GM19025 (cell line): ENCODE measurements around the gene MGAT4B.

Experiments used
- ATAC-seq: cut with Tn5 transposase; IDR thresholded peaks from one replicate; pipeline ENCODE4 v1.9.1; 2021; ENCODE audit warnings: mild to moderate bottlenecking, low read depth, moderate library complexity; ENCODE audit not compliant: unreplicated experiment

Gene MGAT4B

DNA sequence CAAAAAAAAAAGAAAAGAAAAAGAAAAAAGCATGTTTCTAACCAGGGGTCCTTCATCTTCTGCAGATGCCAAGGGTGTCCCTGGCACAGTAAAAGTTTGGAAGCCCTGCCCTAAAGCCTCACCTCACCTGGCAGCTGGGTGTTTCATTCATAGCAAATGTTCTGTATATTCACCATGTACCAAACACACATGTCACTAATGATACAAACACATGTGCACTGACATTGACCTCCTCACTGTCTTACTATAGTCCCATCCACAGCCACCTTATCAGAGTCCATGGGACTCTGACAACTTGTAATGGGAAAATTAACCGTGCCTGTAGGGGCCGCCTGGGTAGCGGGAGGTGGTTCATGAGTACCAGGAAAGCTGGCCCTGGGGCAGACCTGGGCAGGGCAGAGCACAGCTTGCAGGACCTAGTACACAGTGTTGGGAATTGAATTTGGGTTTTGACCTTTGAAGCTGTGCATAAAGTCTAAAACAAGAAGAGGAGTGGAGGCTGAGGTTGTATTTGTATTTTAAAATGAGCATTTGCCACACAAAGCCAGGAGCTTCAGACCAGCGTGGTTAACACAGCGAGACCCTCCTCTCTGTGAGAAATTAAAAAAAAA lies 6.4 kb upstream of the MGAT4B start:
- no peak for ATAC-seq

DNA sequence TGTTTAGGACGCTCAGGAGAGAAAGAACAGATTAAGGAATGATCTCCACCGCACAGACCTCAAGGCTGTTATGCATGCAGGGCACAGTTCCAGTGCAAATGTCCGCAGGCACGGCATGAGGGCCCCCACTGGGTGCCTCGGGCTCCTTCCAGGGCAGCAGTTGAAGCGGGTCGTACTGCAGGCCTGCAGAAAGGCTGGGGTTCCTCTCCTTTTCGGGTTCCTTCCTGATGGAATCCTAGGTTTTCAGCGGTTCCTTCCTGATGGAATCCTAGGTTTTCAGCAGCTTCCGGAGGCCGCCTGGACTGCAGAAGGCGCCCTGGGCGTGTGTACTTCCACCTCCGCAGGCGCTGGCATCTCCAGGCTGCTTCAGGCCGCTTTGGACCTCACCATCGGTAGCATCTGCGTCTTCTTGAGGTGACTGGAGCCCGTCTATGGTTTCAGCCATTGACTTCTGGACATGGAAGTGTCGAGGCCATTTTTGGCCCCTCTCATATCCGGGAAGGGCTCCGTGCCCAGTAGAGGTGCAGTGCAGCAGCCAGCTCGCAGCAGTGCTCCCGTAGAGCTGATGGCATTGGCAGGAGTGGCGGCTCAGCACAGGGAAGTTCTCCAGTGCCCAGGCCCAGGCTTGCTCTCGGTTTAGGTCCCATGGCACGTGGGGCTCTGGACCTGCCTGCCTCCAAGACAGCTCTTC lies 5.6 kb upstream of the MGAT4B start:
- ATAC-seq: no peak

DNA sequence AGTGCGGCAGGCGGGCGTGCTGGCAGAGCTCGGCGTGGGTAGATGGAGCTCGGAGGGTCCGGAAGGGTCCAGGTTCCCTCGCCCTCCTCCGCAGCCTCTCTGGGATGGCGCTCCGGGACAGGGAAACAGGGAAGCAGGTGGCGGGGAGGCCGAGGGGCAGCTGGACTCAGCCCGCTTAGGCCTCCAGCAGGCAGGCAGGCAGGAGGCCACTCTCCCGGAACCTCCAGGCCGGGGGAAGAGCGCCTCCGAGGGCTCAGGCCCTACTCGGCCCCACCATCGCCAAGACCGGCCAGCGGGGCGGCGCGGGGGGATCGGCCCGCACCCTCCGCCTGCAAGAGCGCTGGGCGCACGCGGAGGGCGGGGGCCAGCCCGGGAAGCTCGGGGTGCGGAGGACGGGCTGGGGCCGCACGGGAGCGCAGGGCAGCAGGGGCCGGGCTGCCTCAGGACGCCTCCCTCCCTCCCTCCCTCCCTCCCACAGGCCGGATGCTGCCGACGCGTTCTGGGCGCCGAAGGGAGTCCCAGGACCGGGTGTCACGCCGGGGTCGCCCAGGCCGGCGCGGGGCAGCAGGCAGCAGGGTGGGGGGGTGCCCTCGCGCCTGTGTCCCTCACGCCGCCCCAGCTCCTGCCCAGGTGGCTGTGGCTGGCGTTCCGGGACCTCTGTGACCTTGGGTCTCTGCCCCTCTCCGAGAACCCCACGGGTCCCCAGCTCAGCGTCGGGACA lies 977 bp downstream of the MGAT4B start:
- peak; percentile 17 for ATAC-seq

DNA sequence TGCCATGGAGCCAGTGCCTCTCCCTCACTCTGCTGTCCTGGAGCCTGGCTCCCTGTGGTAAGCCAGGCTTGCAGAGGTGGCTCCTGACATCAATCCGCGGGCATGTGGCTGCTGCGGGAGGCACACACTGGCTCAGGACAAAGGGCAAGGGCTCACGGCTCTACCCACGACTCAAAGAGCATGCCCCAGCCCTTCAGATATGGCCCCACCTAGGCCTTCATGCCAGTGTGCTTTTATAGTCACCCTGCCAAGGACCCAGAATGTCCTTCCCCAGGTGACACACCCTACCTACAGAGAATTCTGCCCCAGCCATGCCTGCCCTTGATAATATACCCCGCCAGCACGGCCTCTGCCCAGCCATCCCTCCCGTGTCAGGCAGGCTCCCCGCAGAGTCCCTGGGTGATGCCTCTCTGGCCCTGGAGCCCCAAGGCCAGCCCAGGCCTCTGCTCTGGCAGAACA lies 1.6 kb downstream of the MGAT4B start:
- ATAC-seq: no peak

DNA sequence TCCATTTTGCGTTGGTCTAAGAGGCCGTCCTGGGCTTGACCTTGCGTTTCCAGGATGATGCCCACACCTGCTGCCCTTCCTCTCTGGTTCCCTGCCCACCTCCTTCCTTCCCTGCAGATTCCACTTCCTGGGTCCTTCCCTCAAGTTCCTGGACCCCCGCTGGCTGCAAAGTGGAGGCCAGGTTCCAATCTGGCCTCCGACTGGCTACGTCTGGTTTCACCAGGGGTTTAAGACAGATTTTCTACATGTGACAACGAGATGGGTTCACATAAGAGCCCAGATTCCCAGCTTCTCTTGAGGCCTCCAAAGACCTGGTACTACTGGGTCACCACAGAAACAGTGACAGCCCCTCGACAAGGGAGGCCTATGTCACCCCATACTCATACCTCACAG lies 2.1 kb downstream of the MGAT4B start:
- no peak for ATAC-seq

DNA sequence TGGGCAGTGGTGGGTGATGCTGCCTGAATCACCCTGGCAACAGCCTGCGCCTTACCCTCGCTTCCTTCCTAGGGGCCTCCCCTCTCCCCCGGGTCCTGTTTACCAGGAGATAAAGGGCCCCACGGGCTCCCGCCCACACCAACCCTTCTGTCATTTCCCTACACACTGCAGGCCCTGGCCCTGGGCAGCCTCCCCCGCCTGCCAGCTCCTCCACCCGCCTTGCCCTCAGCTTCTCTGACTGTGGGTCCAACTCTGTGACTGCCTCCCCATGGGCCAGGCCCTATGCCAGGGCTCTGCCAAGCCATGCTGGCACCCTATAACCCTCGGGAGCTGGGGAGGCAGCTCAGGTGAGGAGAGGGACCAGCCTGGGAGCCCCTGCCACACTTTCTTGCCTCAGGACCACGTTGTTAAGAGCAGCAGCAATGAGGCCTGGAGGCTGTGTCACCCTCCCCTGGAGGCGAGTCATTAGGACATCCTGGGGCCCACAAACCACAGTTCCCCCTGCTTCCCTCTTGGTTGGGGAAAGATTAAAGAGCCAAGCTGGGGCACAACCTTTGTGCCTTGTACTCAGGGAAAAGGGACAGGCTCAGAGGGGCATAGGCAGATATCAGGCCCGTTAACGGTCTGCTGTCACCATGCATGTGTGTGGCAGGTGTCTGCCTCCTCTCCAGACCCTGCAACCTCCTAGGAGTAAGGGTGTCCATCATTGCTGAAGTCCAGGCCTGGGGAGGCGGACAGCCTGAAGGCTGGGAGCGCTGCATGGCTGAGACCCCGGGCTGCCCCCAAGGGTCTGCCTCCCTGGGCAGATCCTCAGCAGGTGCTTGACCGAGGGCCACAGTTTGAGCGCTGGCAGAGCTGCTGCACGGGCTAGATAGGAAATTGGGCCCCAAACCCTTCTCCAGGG lies 2.8 kb downstream of the MGAT4B start:
- no peak for ATAC-seq

GRCh38 chr5:179802950-179803562 lies 3.6 kb downstream of the MGAT4B start:
- no peak for ATAC-seq

- ATAC-seq: no peak
These were observed 4.3 kb downstream of the MGAT4B start for GRCh38 chr5:179802207-179802883.

GRCh38 chr5:179801304-179802206 lies 5.1 kb downstream of the MGAT4B start:
- peak; percentile 27 for ATAC-seq

DNA sequence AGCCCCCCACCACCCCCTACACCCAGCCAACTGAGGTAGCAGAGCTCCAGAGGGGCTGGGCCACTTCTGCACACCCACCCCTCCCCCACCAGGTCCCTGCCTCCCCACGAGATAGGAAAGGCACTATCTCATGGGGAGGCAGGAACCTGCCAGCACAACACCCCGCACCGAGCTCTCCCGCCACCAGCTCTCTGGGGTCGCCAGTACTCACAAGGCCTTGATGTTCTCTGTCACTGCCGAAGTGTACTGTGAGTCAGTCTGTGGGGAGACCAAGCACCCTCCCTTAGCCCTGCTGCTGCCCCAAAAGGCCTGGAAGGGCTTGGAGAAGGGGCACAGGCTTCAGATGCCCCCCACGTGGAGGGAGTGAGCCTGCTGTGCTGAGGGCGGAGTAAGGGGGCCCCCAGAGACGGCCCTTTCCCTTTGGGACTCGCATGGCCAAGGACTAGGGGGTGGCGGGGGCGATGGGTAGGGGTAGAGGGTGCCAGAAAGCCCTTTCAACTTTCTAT lies 5.9 kb downstream of the MGAT4B start:
- ATAC-seq: no peak

DNA sequence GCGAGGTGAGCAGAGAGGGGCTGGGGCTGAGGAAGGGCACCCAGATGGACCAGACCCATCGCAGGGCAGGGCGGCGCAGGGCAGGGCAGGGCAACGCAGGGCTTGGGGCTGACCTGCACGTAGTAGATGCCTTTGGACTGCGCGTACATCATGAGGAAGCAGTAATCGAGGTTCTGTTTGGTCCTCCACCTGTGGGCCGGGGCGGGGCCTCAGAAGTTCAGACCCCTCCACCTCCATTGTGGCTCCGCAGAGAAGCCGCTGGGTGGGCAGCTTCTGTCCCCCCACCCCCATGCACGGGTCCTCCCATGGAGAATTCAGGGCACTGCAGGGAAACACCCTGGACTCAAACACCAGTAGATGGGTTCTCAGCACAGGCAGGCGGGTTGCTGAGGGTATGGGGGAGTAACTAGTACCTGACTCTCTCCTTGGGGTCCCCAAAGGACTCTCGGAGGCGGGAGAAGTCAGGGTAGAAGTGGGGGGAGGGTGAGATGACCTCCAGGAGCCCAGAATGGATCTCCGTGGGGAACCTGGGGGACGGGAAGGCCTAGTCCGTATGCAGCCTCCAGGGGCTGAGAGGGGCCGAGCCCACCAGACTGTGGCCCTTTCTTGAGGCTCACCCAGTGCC lies 6.5 kb downstream of the MGAT4B start:
- ATAC-seq: no peak

DNA sequence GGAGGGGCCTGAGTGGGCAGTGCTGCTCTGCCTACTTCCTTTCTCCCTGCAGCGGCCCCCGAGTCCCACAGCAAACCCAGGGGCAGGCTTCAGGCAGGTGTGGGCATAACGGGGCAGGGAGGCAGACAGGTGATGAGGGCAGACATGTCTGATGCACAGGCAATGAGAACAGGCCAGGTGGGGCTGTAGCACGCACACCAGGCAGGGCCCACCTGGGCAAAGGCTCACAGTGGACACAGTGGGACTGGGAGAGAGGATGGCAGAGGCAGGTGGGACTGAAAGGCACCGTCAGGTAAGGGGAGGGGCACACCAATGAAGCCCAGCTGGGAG lies 7.1 kb downstream of the MGAT4B start:
- no peak for ATAC-seq

- no peak for ATAC-seq
These were observed 7.7 kb downstream of the MGAT4B start for GRCh38 chr5:179798771-179799643.

DNA sequence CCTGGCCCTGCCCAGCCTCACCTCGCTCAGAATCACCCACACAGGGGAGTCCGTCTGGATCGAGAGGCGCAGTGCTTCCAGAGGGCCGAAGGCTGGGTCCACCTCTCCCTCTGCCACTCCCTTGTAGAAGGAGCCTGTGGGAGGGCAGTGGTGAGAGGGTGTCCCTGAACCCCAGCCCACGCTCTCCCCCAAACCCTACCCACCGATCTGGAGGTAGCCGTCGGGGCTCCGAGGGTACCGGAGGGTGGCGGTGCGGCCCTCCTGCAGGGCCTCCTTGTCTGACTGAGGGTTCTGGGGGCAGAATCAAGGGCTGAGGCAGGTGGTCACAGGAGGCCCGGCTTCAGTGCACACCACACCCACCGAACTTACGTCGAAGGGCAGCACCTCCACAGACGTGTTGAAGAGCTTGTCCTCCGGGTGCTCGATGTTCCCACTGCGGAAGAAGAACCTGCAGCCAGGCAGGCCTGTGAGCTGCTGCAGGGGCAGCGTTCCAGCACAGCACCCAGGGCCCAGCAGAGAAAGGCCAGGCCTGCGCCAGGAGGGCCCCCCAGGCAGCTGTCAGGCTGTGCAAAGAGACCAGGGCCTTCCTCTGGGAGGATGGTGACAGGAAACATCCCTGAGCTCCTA lies 8.4 kb downstream of the MGAT4B start:
- ATAC-seq: no peak

GRCh38 chr5:179797741-179798140 lies 8.9 kb downstream of the MGAT4B start:
- ATAC-seq: no peak

GRCh38 chr5:179796877-179797608 lies 9.6 kb downstream of the MGAT4B start:
- ATAC-seq: no peak
